Stimulated activated CD8-positive, alpha-beta memory T cell treated with anti-CD3 and anti-CD28 coated beads, Interleukin-4, amount 100 ng/mL, for 24 hours (primary cell): ENCODE data around the gene SLC5A9.
"Not testable (repeated sequence)": the region's sequence is repeated elsewhere in the genome, so short reads cannot be mapped to it uniquely, and the experiment has no call there.

Experiments used
- DNase-seq: peaks from one replicate; pipeline ENCODE4 v3.0.0-alpha.2; 2020; ENCODE audit warnings: low read depth

The SLC5A9 gene

GRCh38 chr1:48242141-48242736 is 19.7 kb downstream of the SLC5A9 start:
- no peak for DNase-seq

DNA sequence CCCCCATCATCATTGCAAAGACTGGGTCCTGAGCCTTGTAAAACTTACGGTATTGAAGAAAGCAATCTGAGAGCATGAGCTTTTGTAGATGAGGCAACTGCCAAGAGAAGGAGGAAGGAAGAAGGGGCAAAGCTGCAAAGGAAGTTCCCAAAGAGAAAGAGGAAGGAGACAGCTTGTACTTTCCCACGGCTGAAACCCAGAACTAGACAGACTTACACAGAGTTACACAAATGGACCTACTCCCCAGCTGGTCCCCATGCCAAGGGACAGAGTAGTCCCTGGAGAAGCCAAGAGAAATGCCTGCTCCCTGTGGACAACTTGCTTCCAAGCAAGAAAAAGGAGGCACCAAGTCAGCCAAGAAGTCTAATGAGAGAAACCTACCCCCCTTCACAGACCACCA is 22.6 kb downstream of the SLC5A9 start:
- no peak for DNase-seq

DNA sequence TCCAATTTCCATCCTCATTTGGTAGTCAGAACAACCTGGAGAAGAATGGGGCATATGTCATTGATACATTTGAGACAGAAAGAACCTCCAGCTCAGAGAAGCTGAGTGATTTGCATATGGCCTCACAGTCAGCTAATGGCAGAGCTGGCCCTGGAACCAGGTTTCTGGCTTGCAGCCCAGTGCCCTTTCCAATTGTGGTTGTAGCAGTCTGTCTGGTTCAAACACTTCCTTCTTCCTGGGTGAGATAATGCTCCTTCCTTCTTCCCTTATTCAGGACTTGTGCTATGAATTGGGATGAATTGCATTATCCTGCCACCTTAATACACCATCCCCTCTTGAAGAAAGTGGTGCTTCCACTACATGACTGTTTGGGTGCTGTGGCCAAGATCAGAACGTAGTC is 24.2 kb downstream of the SLC5A9 start:
- DNase-seq, result no peak

- DNase-seq, result no peak
Measured at GRCh38 chr1:48248356-48248755, 25.8 kb downstream of the SLC5A9 start.

- DNase-seq, result no peak
Measured at GRCh38 chr1:48249868-48250267, 27.4 kb downstream of the SLC5A9 start.

GRCh38 chr1:48250572-48250971 is 28.1 kb downstream of the SLC5A9 start:
- no peak for DNase-seq

DNA sequence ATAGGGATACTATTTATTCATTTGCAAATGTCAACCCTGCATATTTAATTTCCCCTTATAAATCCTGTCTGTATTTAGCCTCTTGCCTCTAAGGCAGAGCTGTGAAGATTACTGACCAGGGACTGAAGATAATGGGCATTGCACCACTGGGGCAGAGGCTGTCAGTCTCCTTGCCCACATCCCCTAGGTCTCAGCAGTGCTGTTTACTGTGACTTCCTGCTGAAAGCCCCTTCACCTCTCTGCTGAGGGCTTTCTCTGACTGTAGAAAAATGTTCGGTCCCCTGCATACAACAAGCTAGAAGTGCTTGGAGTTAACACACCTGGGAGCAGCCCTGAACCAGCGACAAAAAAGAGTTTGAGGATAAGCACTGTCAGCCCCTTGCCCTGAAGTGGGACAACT is 28.8 kb downstream of the SLC5A9 start:
- DNase-seq, result no peak

DNA sequence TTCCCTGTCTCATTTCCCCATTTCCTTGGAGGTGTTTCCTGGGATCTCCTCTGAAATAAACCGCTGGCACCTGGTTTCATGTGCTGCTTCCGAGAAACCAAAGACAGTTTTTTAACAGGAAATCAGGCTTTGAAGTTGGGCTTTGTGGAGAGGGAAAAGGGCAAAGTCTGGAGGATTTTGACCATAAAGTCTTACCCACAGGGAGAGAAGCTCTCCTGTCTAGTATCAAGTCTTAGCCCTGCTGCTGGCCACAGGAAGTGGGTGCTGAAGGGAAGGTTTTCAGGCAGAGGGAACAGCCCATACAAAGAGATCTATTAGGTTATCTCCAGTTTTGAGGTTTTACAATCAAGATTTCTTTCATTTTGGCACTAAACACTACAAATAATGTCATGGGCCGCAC is 29.3 kb downstream of the SLC5A9 start:
- no peak for DNase-seq

DNA sequence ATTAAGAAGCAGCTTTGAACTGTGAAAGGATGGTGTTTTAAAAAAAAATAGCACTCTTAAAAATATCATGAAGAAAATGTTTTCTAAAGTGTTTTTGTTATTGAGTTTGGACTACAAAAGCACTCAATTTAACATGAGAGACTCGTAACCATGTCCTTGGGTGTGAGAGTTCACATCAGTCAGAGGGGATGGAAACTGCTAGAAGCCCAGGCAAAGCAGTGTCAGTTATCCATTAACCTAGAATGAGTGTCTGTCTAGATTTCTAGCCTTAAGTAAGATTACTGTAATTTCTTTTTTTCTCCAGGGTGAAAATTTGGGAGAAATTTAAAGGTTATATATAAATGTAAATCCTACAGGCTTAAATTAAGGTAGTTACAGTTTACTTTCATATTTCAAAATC is 31.7 kb downstream of the SLC5A9 start:
- DNase-seq, result no peak

DNA sequence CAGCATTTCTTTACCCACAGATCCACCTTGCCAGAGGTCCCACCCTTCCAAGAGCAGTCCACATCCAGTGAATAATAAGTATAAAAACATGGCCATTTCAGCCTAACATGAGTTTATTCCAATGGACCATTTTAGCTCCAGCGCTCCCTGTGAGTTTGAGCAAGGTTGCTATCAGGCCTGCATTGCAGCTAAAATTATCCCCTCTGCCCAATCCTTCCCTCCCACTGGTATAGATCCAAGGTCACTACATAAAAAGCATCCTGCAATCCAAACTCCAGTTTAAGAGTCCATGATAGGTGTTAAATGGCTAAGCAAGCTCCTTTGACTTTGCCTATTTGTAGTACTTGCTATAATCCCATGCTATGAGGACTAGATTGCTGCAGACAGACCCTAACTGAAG is 35.6 kb downstream of the SLC5A9 start:
- no peak for DNase-seq

DNA sequence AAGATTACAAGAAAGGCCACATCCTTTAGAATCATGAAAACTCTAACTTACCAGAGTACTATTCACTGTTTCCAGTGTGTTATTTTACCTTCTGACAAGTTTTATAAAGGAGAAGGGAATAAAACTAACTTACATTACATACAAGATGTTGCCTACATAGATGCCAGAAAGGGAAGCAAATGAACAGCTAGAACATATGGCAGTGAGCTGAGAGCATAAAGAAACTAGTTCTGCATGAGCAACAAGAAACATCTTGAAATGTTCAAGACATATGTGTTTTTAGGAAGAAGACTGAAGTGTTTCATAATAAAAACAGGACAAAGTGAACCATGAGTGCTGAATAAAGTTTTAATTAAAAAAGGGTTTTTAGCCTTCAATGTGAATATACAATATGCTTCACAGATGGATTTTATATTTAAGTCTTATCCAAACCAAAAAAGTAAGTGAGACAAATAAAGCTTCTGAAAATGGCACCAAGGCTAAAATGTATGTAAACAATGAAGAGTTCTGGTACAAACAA is 39.4 kb downstream of the SLC5A9 start:
- no peak for DNase-seq

DNA sequence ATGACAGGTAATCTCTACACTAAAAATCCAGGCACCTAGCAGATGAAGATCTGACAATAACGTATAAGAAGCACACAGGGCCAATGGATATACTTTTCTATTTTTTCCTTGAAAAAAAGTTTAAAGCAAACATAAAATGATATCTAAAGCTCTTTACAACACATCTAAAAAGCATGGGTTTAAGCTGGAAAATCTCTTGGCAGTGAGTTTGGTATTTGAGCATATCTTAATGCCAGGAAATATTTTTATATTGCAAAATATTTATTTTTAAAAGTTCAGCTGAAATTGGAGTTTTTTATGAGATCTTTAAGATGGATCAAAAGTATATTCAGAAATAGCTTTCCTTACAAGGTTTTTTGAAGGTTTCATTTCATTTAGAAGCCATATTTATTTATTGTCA is 40.5 kb downstream of the SLC5A9 start:
- no peak for DNase-seq

- DNase-seq, result no peak
Measured at GRCh38 chr1:48266576-48266975, 44.1 kb downstream of the SLC5A9 start.

- DNase-seq, result not testable (repeated sequence)
Measured at GRCh38 chr1:48277437-48277836, 54.9 kb downstream of the SLC5A9 start.

DNA sequence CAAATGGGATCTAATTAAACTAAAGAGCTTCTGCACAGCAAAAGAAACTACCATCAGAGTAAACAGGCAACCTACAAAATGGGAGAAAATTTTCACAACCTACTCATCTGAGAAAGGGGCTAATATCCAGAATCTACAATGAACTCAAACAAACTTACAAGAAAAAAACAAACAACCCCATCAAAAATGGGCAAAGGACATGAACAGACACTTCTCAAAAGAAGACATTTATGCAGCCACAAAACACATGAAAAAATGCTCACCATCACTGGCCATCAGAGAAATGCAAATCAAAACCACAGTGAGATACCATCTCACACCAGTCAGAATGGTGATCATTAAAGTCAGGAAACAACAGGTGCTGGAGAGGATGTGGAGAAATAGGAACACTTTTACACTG is 59.8 kb downstream of the SLC5A9 start:
- DNase-seq, result not testable (repeated sequence)

- not testable (repeated sequence) for DNase-seq
Measured at GRCh38 chr1:48284696-48285420, 62.3 kb downstream of the SLC5A9 start.

DNA sequence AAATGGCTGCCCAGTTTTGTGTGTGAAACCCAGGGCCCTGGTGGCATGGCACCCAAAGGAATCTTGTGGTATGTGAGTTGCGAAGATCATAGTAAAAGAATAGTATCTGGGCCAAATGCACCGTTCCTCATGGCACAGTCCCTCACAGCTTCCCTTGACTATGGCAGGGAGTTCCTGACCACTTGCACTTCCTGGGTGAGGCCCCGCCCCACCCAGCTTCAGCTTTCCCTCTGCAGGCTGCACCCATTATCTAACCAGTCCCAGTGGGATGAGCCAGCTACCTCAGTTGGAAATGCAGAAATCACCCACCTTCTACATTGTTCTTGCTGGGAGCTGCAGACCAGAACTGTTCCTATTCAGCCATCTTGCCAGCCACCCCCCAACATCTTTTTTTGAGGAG is 63.0 kb downstream of the SLC5A9 start:
- DNase-seq, result no peak

- no peak for DNase-seq
Measured at GRCh38 chr1:48291421-48291820, 68.9 kb downstream of the SLC5A9 start.

DNA sequence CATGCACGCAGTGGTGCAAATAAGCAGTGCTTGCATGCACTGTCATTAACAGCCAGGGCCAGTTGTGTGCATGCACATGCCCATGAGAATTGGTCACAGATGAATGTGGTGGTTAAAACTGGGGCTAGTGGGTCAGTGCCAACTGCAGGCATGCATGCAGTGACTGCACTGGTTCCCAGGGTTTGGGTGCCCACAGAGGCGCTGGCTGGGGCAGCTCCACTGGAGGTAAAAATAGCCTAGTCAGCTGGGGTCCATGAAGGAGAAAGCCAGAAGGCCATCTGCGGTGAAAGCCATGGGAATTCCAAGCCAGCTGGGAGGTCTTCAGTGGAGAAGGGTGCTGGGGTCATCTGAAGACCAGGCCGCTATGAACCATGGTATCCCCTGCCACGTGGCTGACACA is 70.2 kb downstream of the SLC5A9 start:
- DNase-seq, result no peak

GRCh38 chr1:48294094-48294493 is 71.6 kb downstream of the SLC5A9 start:
- DNase-seq, result not testable (repeated sequence)

- no peak for DNase-seq
Measured at GRCh38 chr1:48294656-48295055, 72.1 kb downstream of the SLC5A9 start.
